Stimulated activated CD8-positive, alpha-beta memory T cell treated with anti-CD3 and anti-CD28 coated beads, Interleukin-7, amount 100 ng/mL, for 1 hour (primary cell): ENCODE results near the gene CDC45.

ENCODE experiments used
- DNase-seq, 2 donors: peaks; one replicate each; pipeline ENCODE4 v3.0.0-alpha.2; 2020; ENCODE audit warnings: low read depth in 2 of 2

The CDC45 gene

GRCh38 chr22:19515654-19516377 lies 36.1 kb downstream of the CDC45 start:
- DNase-seq = no peak

- DNase-seq = no peak
These were observed 36.9 kb downstream of the CDC45 start for GRCh38 chr22:19516378-19517170.

GRCh38 chr22:19517171-19517500 lies 37.4 kb downstream of the CDC45 start:
- no peak for DNase-seq

GRCh38 chr22:19517919-19518611 lies 38.3 kb downstream of the CDC45 start:
- DNase-seq = no peak

GRCh38 chr22:19518635-19519034 lies 38.9 kb downstream of the CDC45 start:
- no peak for DNase-seq

GRCh38 chr22:19519041-19519926 lies 39.6 kb downstream of the CDC45 start:
- no peak for DNase-seq

GRCh38 chr22:19520007-19520406 lies 40.3 kb downstream of the CDC45 start:
- DNase-seq = no peak

- DNase-seq = no peak
These were observed 41.0 kb downstream of the CDC45 start for GRCh38 chr22:19520566-19521305.

- DNase-seq = no peak
These were observed 42.6 kb downstream of the CDC45 start for GRCh38 chr22:19522190-19522880.

GRCh38 chr22:19522881-19523239 lies 43.1 kb downstream of the CDC45 start:
- no peak for DNase-seq

- no peak for DNase-seq
These were observed 43.8 kb downstream of the CDC45 start for GRCh38 chr22:19523240-19524169.

- DNase-seq = no peak
These were observed 44.7 kb downstream of the CDC45 start, which contains the start of gene CLDN5 for GRCh38 chr22:19524170-19525115. Gene CLDN5, minus strand, starts transcription at chr22:19524410. Its CDS starts 155 bp downstream, at chr22:19524255.

GRCh38 chr22:19525116-19525660 lies 45.5 kb downstream of the CDC45 start:
- no peak for DNase-seq

GRCh38 chr22:19525666-19526065 lies 45.9 kb downstream of the CDC45 start:
- no peak for DNase-seq

- DNase-seq = no peak
These were observed 46.5 kb downstream of the CDC45 start for GRCh38 chr22:19526076-19526701.

- DNase-seq = no peak
These were observed 47.0 kb downstream of the CDC45 start for GRCh38 chr22:19526702-19527111.

- DNase-seq = no peak
These were observed 47.6 kb downstream of the CDC45 start for GRCh38 chr22:19527321-19527721.
